Tongue (tissue), 2 donors: ENCODE measurements around the gene PRDM8. TPM values are rescaled to one million over a fixed set of nuclear protein-coding genes. Genes with fewer than 3 reads are reported as not detected.
"Not testable (repeated sequence)": the region's sequence is repeated elsewhere in the genome, so short reads cannot be mapped to it uniquely, and the experiment has no call there.

Experiments
- DNase-seq: peaks from one replicate; pipeline ENCODE4 v3.0.0-alpha.2; 2015
- total RNA-seq: library from RNA; depleted of rRNA; stranded (reverse); fragments of >200 nt; gene quantifications from one replicate; pipeline ENCODE4 v1.2.3, GENCODE V29; 2014

Gene PRDM8
- total RNA-seq, 1 donor from 2014 or later, result 8.4 TPM

- DNase-seq, result no peak
Measured at GRCh38 chr4:80228460-80228859, 31.2 kb downstream of the PRDM8 start.

GRCh38 chr4:80229128-80229527 lies 31.8 kb downstream of the PRDM8 start:
- no peak for DNase-seq

DNA sequence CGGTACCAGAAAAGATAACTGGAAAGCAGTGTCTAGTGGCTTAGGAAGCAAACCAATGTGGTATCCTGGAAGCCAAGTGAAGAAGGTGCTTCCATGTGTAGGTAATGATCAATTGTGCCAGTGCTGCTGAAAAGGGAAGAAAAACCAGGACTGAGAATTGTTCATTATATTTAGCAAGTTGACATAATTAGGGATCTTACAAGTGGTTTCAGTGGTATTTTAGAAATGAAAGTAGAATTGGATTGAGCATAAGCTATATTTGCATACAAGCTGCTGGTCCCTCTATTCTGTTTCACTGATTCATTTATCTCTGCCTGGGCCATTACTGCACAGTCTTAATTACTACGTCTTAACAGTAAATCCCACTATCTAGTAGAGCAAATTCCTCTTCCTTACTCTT lies 32.3 kb downstream of the PRDM8 start:
- no peak for DNase-seq

- DNase-seq, result no peak
Measured at GRCh38 chr4:80231180-80231579, 33.9 kb downstream of the PRDM8 start.

- no peak for DNase-seq
Measured at GRCh38 chr4:80232707-80233370, 35.5 kb downstream of the PRDM8 start.

GRCh38 chr4:80233390-80233789 lies 36.1 kb downstream of the PRDM8 start:
- DNase-seq, result no peak

DNA sequence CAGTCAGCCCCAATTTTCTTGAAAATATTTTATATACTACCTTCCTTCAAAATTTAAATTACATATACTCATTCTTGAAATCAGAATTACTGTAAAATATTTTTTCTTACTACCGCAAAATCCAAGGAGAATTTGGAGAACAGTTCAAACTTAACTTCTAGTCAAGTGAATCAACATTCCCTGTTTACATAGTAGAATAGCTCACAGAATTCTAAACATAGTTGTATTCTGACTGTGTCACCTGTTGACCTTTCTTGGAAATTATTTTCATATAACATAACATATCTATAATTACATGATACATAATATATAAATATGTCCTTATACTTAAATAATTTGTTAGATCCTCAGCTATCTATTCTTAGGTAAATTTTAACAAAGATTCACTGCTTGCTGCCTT lies 38.1 kb downstream of the PRDM8 start:
- DNase-seq, result no peak

DNA sequence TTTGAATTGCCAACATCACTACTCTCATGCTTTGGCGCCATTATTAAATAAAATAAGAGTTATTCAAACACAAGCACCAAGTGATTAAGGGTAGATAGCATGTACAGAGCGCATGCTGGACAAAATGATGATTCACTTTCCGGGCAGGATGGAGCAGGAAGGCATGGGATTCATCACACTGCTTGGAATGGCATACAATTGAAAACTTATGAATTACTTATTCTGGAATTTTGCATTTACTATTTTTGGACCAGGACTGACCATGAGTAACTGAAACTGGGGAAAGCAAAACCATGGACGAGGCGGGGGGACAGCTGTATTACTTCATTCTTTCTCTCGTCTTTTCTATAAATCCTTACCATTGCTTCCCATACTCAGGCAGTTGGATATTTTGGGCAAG lies 40.7 kb downstream of the PRDM8 start:
- no peak for DNase-seq

DNA sequence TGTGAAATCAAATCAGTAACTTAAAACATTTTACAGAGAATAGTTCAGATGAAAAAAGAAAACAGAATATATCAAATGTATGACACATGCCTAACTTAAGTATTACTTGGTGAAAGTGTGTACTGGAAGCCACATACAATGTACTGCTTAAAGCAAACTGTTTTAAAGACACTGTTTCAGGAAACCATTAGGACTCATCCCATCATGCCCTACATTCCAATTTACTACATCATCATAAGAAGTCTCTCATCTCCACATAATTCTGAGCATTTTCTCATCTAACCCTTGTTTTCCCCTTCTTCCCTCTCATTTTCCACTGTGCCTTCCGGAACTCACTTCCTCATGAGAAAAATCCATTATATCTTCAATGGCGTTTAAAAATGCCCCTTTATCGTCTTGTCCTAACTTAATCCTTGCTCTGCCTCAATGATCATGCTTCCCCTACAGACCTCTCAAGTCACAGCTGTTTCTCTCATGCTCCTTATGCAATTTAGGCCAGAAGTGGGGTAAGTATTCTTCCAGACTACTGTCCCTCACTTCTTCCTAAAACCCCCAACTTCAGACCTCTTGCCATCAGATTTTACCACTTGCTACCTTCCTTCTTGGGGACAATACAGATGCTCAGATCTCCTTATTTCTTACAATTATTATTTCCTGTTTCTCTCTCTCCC lies 42.3 kb downstream of the PRDM8 start:
- DNase-seq, result no peak

DNA sequence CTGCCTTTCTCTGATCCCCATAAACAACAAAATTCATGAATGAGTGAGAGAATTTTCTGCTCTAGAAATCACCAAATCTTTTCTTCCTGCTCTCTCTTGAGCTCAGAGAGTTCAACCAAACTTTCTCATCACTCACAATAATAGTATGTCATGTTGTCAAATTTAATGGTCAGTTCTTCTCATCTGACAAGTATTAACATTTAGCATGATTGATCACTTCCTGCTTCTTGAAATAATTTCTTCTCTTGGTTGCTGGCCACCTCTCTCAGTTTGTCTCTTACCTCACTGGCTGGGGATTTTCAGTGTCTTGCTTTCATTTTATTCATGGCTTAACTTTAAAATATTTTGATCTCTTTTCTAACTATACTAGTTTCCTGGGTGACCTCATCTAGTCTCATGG lies 43.7 kb downstream of the PRDM8 start:
- DNase-seq, result no peak

GRCh38 chr4:80243274-80244018 lies 46.1 kb downstream of the PRDM8 start:
- DNase-seq, result no peak

DNA sequence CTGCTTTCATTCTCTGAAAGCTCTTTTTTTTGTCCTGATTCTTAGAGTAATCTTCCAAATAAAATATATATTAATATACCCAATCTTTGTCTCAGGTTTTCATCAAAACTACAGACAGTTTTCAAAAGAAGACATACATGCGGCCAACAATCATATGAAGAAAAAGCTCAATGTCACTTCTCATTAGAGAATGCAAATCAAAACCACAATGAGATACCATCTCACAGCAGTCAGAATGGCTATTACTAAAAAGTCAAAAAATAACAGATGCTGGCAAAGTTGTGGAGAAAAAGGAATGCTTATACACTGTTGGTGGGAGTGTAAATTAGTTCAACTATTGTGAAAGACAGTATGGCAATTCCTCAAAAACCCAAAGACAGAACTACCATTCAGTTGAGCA lies 50.2 kb downstream of the PRDM8 start:
- not testable (repeated sequence) for DNase-seq

- no peak for DNase-seq
Measured at GRCh38 chr4:80249144-80249543, 51.8 kb downstream of the PRDM8 start.

- no peak for DNase-seq
Measured at GRCh38 chr4:80252427-80252826, 55.1 kb downstream of the PRDM8 start.

DNA sequence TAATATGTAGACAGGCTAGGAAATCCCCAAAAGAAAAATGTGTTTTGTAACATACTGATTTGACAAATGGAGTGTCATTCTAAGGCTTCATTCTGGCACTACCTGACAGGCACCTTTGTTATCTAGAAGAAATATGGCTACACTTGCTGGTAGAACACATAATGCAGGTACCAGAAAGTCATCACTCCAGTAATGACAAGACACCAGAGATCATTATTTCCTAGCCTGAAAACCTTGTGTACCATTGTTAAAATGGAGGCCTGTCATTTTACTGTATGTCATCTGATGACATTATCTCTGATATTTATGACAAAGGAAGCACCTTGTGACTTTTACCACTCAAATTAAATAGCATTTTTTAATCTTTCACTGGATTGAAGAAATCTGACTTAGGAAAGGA lies 55.6 kb downstream of the PRDM8 start:
- no peak for DNase-seq

DNA sequence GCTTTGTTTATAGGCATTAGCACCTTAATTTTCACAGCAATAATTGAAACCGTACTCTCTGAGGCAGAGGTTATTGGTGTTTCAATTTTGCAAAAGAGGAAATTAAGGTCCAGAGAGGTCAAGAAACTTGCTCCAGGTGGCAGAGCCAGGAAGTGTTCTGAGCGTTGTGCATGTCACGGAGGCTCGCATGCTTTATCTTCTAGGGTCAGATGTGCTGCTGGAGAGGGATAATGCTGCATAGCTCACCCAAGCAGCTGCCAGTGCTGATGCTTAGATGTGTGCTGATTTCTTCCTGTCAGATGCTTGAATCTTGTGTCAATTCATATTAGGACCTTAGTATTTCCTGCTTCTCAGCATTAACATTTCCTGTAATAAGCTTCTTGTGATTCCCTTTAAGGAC lies 56.2 kb downstream of the PRDM8 start:
- no peak for DNase-seq

Other genes with a start within 250 kb of the PRDM8 start
- gene ANTXR2, start 124.3 kb upstream of the PRDM8 start, total RNA-seq, result 96.0 TPM
- gene FGF5, start 69.2 kb downstream of the PRDM8 start, total RNA-seq, result not detected
- gene CFAP299, start 138.2 kb downstream of the PRDM8 start, total RNA-seq, result not detected